ENCODE results near the gene ZNF629. TPM values are rescaled to one million over a fixed set of nuclear protein-coding genes. Genes with fewer than 3 reads are reported as not detected.

Gene ZNF629
- total RNA-seq, 4 donors from 2014 or later, result 12.3 to 16.5 (median 14.5) TPM

DNA sequence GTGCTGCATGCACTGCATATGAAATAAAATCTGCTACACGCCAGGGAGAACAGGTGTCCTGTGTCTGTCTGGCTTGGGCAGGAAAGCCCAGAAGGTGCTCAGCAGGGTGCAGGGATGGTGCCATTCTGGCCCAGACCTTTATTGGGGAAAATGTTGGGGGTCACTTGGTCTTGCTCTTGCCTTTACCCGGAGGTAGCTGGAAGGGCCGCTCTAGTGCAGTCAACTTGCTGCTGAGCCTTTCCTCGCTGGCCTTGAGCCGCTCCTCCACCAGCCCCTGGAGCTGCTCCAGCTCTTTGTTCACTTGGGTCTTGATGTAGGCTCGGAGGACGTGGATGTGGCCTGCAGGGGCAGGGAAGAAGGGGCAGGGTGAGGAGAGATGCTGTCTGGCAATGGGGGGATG, 29.7 kb downstream of the ZNF629 start:
- Histone ChIP-seq H3K4me3 (no peak overlapping the region), H3K27me3 (no peaks in the 10 kb centered on the region), H3K27ac (no peak overlapping the region), H3K36me3 (peaks cover 0 to 66% of the 10 kb centered on the region in 2 donors), H3K4me1 (peaks cover 0 to 14% (median 8%) of the 10 kb centered on the region in 3 donors), H3K9me3 (no peaks in the 10 kb centered on the region)
- TF ChIP-seq POLR2A (IDR thresholded peaks at IDR 0.05), result no peak
- TF ChIP-seq POLR2AphosphoS5 (IDR thresholded peaks at IDR 0.05), result no peak
- TF ChIP-seq, protein P1, sequence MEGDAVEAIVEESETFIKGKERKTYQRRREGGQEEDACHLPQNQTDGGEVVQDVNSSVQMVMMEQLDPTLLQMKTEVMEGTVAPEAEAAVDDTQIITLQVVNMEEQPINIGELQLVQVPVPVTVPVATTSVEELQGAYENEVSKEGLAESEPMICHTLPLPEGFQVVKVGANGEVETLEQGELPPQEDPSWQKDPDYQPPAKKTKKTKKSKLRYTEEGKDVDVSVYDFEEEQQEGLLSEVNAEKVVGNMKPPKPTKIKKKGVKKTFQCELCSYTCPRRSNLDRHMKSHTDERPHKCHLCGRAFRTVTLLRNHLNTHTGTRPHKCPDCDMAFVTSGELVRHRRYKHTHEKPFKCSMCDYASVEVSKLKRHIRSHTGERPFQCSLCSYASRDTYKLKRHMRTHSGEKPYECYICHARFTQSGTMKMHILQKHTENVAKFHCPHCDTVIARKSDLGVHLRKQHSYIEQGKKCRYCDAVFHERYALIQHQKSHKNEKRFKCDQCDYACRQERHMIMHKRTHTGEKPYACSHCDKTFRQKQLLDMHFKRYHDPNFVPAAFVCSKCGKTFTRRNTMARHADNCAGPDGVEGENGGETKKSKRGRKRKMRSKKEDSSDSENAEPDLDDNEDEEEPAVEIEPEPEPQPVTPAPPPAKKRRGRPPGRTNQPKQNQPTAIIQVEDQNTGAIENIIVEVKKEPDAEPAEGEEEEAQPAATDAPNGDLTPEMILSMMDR (IDR thresholded peaks at IDR 0.05), result no peak
- TF ChIP-seq EP300 (IDR thresholded peaks at IDR 0.05), result no peak
- 50 to 67% methylated on average over 1 to 4 of the region's 7 CpGs for WGBS, 2 donors (ENCODE audit: low coverage in 1 of 2)
- ATAC-seq, result no peak

DNA sequence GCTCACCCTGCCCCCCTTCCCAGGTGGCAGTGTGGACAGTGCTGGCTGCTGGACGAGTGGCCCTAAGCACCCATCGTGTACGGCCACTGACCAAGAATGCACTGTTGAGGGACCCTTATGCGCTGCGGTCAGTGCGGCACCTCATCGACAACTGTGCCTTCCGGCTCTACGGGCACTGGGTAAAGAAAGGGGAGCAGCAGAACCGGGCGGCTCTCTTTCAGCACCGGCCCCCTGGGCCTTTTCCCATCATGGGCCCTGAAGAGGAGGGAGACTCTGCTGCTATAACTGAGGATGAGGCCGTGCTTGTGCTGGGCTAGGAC, 30.3 kb downstream of the ZNF629 start:
- peaks cover 0 to 72% of the 10 kb centered on the region in 2 donors for H3K36me3 ChIP-seq
- no peak for ATAC-seq
- 73 to 100% methylated on average over 2 to 3 of the region's 13 CpGs for WGBS, 2 donors (ENCODE audit: low coverage in 1 of 2)
- H3K9me3 ChIP-seq, result no peaks in the 10 kb centered on the region
- H3K27ac ChIP-seq, result no peak overlapping the region
- peaks cover 0 to 14% (median 8%) of the 10 kb centered on the region in 3 donors for H3K4me1 ChIP-seq
- TF ChIP-seq EP300 (IDR thresholded peaks at IDR 0.05) (no peak), POLR2A (IDR thresholded peaks at IDR 0.05) (no peak), POLR2AphosphoS5 (IDR thresholded peaks at IDR 0.05) (no peak)
- TF ChIP-seq, protein P1 (IDR thresholded peaks at IDR 0.05), result no peak
- no peaks in the 10 kb centered on the region for H3K27me3 ChIP-seq
- no peak overlapping the region for H3K4me3 ChIP-seq

DNA sequence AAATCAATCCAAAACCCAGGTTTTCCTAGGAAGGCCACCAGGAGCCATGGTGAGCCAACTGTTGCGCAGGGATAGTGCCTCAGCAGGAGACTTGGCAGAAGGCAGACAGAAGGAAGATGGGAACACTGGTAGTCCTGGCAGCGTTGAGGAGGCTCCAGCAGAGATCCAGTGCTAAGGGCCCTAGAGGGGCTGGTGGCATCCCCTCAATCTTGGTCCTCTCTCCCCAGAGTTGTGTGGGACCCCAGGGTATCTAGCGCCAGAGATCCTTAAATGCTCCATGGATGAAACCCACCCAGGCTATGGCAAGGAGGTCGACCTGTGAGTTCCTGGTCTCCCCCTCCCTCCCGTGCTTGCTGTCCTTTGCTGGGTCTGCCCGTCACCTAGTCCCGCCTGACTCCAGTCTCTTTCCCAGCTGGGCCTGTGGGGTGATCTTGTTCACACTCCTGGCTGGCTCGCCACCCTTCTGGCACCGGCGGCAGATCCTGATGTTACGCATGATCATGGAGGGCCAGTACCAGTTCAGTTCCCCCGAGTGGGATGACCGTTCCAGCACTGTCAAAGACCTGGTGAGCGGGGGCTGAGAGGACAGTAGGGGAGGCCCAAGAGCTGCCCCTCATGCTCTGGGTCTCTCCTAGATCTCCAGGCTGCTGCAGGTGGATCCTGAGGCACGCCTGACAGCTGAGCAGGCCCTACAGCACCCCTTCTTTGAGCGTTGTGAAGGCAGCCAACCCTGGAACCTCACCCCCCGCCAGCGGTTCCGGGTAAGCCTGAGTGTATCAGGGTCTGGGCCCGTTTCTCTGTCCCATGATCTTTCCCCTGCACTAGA, 30.8 kb downstream of the ZNF629 start:
- Histone ChIP-seq H3K27me3 (no peaks in the 10 kb centered on the region), H3K27ac (no peak overlapping the region), H3K36me3 (peaks cover 0 to 78% of the 10 kb centered on the region in 2 donors), H3K4me1 (peaks cover 0 to 9% (median 5%) of the 10 kb centered on the region in 3 donors), H3K9me3 (no peaks in the 10 kb centered on the region), H3K4me3 (no peak overlapping the region)
- ATAC-seq, result no peak
- WGBS, 2 donors (ENCODE audit: low coverage in 1 of 2), result 93 to 94% methylated on average over 6 to 10 of the region's 20 CpGs
- TF ChIP-seq, protein P1 (IDR thresholded peaks at IDR 0.05), result no peak
- TF ChIP-seq POLR2A (IDR thresholded peaks at IDR 0.05) (no peak), POLR2AphosphoS5 (IDR thresholded peaks at IDR 0.05) (no peak), EP300 (IDR thresholded peaks at IDR 0.05) (no peak)

DNA sequence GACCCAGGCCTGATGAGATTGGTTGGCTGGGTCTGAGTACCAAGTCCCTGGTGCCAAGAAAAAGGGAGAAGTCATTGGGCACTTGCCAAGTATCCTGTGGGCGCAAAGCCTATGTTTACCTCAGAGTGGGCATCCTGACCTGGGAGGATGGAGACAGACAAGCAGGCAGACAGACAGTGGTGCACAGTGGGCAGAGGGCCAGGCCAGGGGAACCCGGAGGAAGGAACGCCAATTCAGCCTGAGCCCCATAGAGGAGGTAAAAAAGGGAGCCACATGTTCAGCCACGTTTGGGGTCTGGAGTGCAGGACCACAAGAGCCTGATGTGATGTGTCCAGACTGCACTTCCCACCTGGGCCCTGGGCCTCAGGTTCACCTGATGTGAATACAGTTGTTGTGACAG, 33.4 kb downstream of the ZNF629 start:
- no peak for ATAC-seq
- 32% methylated on average over 3 of the region's 4 CpGs; no CpG with 5 or more reads in 1 of the 2 donors for WGBS, 2 donors (ENCODE audit: low coverage in 1 of 2)
- TF ChIP-seq, protein P1 (IDR thresholded peaks at IDR 0.05), result no peak
- no peak for TF ChIP-seq POLR2AphosphoS5 (IDR thresholded peaks at IDR 0.05)
- TF ChIP-seq EP300 (IDR thresholded peaks at IDR 0.05), result no peak
- TF ChIP-seq POLR2A (IDR thresholded peaks at IDR 0.05), result no peak
- Histone ChIP-seq H3K4me1 (peaks cover 0 to 14% (median 0%) of the 10 kb centered on the region in 3 donors), H3K4me3 (no peak overlapping the region), H3K27me3 (no peaks in the 10 kb centered on the region), H3K27ac (no peak overlapping the region), H3K36me3 (peaks cover 0 to 80% of the 10 kb centered on the region in 2 donors), H3K9me3 (no peaks in the 10 kb centered on the region)

All from gastroesophageal sphincter (tissue), 4 donors.